GM18907 (cell line): ENCODE measurements around the gene ODC1.
"Not testable (repeated sequence)": the region's sequence is repeated elsewhere in the genome, so short reads cannot be mapped to it uniquely, and the experiment has no call there.

Source experiments
- ATAC-seq: cut with Tn5 transposase; IDR thresholded peaks from one replicate; pipeline ENCODE4 v1.9.1; 2021; ENCODE audit warnings: mild to moderate bottlenecking, moderate library complexity; ENCODE audit not compliant: unreplicated experiment

ODC1 gene

DNA sequence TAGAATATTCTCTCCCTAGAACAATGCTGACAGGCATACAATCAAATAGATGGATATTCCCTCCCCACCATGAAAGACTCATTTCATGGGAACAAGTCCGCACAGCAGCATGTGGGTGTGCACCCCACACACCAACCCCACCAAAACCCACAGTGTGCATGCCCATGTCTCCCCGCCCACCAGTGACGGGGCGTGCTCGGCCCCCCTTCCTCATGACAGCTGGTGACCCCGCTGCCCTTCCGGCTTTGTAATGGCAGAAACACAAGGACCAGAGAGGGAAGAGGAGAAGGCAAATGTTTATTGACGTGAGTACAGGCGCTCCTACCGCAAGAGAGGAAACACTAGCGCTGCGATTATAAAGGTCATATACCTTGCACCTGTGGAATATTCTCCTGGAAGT is 30.8 kb upstream of the ODC1 start:
- ATAC-seq, result no peak

DNA sequence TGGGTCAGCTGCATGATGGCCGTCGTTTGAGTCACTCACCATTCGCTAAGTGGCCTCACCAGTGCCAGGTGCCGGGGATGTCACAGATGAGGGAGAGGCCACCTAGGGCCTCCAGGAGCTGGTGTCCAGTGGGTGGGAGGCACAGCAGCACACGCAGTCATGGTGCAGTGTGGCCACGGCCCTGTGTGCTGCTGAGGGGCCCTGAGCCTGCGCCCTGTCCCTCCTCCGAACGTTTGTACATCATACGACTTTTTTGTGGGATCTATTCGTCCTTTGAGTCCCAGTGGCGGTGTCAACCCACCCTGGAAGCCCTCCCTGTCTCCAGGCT is 30.1 kb upstream of the ODC1 start:
- ATAC-seq, result no peak

DNA sequence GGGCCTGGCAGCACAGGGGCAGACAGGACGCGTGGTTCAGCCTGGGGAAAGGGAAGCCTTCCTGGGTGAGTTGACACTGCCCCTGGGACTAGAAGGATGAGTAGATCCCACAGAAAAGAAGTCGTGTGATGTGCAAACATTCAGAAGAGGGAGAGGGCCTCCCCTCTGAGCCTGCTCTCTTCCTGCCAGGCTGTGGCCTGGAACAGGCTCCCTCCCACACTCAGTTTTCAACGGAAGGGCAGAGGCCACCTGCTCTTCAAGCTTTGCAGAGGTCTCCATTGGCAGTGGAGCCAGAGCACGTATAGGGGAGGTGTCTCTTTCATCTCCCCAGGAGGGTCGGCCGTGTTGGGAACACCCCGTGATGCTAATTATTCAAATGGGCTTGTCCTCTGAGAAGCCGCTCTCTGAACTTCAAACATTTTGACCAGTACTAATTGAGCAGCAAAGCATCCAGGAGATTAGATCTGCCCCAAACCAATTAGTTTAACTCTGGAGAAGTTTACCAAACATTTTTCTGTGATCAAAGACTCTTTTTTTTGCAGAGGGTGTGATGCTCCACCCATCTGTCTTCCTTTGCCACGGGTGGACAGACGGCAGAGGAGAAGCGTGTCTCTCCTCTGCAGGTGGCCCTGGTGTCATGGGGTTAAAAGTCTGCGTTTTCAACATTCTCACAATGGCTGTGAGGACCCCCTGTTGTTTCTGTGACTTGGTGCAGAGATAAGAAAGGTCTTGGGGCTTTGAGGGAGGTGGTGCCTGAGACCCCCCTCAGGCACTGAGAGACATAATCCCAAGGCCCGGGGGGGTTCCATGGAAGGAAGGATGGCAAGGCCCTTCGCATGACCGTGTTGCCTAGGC is 29.5 kb upstream of the ODC1 start:
- ATAC-seq, result no peak

DNA sequence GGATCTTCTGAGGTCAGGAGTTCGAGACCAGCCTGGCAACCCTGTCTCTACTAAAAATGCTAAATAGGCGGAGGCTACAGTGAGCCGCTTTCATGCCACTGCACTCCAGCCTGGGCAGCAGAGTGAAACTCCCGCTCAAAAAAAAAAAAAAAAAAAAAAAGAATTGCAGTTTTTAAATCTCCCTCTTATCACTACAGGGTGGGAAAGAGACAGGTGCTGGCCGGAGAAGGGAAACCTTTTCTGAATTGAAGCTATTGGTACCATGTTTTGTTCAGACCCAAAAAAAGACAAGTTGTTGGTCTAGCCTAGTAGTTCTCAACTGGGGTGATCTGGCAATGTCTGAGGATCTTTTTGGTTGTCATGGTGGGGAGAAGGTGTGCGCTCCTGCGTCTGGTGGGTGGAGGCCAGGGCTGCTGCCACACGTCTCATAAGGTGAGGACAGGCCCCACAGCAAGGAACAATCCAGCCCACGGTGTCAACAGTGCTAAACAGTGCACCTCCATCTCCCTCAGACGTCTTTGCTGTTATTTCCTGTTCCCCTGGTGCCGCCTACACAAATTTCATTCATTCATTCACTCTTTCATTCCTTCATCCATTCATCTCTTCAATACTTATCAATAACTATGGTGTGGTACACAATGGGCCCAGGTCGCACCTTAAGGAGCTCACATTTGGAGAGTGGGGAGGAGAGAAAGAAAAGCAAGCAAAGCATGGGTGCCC is 28.8 kb upstream of the ODC1 start:
- no peak for ATAC-seq

DNA sequence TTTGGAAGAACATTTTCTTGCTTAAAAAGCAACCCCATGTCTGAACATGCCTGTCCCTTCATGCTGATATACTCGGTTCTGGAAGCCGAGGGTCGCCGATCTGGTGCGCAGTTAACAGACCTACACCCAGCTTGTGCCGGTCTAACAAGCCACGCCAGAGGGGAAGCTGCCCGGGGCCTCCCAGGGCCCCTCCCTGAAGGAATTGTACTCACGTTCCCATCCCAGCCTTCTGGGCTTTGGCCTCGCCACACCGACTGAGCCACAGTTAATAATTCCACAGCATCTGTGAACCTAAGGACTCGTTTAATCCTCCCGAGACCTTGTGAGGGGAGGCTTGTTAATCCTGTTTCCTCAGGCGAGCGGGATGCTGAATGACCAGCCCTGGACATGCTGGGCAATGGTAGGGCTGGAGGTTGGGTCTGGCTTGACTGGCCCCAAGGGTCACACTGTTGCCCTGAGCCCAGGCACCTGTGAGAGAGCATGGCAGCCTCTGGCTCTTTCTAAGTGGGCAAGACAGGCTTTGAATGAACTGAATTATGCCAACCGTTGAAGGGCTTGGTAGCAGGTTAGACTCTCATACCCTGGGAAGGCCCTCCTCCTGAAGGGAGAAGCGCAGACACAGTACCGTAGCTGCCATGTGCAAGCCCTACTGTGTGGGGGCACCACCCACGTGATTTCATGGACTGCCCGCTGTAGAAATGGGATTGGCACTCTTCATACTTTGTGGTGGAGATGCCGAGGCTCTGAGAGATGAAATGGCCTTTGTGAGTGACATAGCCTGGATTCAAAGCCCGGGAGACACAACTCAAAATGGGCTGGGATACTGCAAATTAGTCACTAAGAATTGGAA is 27.9 kb upstream of the ODC1 start:
- no peak for ATAC-seq

DNA sequence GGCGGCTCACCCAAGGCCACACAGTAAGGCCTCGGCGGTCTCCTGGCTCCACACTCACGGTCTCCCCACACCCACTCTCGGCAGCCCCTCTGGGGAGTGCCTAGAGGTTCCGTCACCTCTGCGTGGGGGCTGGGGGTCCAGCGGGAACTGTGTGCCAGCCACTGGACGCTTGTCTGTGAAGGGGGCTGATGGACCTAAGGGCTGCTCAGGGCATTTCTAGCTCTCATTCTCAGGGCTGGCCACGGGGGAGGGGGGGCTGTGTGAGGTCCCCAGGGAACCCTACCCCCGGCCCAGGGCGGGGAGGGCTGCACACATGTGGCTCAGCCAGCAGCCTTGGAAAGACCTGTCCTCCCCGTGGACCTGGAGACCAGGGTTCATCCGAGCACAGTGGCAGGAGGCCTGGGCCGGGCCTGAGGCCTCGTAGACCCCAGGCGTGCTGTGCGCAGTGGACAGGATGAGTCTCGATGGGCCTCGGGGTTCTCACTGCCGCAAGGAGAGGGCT is 27.1 kb upstream of the ODC1 start:
- no peak for ATAC-seq

DNA sequence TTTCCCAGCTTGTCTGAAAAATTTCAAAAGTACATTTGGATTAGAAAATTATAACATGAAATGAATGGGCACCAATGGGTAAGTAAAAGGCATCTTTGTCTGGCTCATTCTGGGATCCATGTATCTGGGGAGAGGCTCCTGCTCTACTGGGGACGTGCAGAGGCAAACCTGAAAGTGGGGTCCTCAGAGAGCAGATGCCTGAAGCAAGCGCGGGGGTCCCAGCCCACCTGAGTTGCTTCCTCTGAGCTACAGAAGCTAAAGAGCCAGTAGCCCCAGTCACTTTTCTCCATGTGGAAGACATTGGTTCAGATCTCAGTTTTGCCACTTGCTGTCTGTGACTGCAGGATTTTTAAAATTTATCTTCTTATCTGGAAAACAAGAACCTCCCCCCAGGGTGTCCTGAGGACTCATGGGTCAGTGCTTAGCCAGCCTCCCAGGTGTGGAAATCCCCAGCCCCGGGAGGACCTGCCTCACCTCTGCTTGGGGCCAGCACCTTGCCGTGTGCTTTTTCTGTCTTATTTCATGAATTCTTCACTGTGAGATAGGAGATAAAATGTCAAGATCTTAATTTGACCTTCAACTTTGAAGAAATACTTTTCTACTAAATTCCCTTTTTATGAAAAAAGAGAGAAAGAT is 25.1 kb upstream of the ODC1 start:
- ATAC-seq, result no peak

DNA sequence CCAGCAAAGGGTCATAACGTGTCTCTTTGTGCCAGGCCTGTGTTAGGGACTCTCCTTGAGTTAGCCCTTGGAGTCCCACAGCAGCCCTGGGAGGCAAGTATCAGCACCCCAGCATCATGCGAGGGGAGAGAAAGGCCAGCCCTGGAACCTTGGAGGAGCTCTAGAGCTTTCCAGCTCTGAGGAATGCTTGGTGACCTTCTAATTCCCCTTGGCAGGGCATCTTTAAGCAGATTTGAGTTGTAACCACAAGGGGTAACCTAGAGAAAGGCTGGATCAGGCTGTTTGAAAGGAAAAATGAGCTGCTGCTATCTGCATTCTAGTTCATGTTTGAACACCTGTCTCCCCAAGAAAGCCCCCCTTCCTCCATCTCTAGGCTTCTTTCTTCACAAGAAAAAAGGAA is 23.8 kb upstream of the ODC1 start:
- ATAC-seq, result no peak

DNA sequence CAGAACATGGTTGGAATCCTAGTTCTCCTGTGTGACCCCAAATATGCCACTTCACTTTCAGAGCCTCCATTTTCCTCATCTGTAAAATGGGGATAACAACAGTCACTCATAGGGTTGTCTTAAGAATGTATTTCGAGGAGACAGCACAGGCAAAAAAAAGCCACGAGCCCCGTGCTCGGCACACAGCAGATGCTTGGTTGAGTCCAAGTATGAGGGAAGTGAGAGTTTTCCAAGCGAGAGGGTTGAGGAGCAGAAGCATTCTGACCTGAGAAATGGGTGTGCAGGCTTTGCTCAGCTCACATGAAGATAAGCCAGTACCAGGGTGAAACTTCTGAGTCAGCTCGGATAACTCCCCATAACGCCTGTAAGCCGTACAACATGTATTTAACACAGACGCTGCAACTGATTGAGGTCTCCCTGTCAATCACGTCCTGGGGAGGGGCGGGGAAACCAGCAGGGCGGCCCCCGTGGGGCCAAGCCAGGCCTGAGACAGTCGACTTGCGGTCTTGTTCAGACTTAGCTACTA is 23.0 kb upstream of the ODC1 start:
- ATAC-seq, result no peak

DNA sequence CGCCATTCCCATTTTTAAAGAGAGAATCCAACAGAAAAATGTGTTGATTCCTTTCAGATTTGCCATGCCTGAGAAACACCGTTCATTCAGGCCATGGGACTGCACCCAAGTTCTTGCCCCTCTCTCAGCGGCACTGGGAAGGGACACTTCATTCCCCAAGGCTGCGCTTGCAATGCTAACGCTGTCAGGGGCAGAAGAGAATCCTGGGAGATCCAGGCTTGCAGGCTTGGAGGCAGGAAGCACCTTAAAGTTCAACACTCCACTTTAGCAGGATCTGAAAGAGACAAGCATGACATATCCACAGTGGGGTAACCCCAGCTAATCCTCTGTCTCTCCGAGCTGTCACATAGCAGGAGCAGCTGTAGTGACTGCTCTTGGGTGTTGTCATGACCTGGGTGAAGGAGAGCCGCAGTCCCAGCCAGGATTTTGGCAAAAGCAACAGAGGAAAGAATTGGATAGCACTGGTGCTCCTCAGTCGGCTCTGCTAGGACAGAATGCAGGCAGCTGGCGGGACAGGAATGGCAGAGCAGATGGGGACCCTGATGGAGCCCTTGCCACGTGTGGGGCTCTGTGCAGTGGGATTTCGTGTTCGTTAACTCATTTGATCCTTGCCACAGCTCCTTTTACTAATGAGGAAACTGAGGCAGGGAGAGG is 22.0 kb upstream of the ODC1 start:
- no peak for ATAC-seq

DNA sequence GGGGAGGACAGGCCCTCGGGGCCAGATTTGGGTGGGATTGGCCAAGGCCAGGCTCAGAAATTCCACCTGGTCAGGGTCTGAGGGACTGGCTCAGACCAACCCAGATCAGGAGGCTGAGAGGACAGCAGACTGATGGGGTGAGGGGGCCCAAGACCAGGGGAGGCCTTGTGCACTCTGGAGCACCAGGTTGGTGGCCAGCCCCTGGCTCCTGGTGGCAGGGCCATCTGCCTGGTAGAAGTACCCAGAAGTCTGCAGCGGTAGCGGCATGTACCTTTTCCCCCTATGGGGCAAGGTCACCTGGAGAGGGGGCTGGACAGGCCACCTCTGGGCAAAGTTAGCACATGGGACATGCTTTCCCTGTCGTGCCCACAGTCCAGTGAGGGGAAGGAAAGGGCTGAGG is 21.2 kb upstream of the ODC1 start:
- ATAC-seq, result no peak

DNA sequence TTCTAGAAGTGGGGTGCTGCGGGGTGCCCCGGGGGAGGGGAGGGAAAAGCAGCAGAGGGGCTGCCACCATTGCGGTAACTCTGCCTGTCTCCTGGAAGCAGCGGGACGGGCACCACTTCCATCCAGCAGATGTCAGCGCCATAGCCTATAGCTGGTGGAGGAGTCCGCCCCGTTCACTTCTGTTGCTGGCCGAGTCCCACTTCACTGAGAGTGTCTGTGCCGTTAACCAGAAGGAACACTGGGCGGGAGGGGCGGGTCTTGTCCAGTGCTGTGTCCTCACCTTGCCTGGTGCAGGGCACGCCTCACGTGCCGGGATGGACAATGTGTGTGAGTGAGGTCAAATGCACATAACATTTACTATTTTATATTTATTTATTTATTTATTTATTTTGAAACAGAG is 19.3 kb upstream of the ODC1 start:
- no peak for ATAC-seq

DNA sequence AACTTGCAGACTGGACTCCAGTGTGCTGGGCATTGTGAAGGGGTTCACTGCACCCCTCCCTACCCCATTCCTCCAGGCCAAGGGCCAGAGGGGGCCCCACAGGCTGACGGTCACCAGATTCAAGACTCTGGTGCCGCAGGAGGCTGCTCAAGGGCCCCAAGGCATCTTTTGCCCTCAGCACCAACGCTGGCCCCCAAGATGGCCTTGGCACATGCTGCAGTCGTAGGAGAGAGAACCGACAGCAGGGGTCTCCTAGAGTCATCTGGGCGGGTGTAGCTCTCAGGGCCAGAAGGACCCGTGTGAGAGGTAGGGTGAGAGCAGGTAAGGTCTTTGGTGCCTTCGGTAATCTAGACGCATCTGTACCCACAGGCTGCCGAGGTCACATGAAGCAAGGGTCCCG is 18.7 kb upstream of the ODC1 start:
- ATAC-seq, result no peak

DNA sequence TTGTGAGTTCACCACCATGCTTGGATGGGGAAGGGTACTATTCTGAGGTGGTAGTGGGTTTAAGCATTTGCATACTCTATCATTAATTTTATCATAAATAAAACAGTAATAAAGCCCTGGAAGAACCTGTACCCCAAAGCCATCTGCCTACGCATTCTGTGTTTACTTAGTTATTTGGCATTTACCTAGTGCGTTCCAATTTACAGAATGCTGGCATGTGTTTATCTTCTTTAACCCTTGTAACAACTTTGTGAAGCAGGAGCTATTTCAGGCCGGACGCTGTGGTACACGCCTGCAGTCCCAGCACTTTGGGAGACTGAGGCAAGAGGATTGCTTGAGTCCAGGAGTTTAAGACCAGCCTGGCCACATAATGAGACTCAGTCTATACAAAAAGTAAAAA is 17.8 kb upstream of the ODC1 start:
- ATAC-seq, result no peak

DNA sequence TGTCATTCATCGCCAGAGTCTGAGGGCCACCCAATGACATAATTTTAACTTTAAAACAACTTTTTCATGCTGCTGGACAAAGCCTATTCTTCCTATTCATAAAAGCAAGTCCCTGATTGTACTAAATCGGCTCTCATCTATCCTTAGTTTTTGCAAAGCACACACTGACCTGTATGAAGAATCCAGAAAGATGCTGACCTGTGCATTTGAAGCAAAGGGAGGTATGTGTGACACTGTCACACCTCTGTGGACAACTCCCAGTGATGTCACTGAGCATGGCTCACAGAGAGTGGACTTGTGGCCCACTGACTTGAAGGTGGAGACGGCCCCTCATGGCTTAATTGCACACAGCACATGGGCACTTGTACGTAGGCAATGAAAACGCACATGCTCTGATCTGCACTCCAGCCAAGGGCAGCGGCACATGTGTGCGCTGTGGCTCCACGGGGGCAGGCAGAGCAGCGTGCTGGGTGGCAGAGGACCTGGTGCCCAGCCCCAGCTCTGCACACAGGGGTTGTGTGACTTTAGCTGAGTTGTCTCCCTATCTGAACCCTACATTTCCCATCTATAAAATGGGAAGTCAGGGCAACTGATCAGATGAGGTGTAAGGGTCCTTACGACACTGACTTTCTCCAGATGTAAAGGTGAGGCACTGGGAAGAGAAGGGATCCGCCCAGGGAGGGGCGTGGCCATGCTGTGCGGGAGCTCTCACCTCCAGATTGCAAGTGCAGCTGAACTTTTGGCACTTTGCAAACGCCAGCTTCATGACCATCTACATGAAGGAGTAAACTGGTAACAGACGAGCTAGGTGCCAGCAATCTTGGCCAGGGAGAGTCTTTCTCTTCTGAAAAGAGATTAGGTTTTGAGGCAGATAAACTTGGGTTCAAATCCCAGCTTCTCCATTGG is 14.3 kb upstream of the ODC1 start:
- ATAC-seq, result no peak

DNA sequence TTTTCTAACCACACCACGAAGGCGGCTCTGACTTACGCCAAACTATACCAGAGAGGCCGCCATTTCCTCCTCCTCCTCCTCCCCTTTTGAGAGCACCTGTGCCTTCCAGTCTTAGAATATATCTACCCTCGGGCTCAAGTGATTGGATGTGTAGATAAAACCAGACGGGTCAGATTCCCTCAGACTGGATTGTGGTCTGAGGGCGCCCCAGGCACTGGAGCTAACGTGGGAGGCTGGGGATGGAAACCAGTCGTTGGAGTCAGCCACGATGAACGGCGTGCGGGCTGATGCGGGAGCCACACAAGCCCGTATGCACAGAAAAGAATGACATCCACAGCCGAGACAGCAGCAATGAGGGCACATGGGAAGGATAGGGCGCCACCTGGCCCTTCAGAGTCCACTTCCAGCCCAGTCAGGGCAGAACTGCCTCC is 12.3 kb upstream of the ODC1 start:
- no peak for ATAC-seq

DNA sequence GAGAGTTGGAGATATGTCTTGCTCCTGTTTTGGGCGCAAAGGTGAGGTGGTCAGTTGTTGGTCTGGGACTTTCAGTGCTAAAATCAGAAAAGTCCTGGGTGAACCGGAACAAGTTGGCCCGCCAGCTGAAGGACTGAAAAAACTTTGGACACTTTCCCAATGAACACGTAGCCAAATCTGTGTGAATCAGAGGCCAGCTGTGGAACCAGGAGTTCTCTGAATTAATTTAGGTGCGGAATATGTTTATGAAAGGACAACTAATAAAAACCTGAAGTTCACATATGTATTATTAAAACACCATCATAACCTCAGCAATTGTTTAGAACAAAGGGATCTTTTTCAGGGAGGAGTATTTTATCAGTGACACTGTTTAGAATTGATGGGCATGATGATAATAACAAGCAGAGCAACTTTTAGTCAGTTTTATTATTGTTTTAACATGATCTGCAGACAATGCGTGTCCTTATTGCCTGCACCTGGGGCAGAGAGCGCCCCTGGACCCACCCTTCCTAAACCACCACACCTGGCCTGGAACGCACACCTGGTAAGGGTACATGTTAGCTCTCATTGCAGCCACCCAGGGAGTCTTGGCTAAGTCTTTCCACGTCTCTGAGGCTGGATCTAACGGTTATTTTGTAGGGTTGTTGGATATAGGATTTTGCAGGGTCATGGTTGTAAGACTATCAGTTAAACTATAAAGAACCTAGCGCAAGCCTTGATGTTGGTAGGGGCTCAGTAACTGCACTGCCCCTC is 9.9 kb upstream of the ODC1 start:
- no peak for ATAC-seq

DNA sequence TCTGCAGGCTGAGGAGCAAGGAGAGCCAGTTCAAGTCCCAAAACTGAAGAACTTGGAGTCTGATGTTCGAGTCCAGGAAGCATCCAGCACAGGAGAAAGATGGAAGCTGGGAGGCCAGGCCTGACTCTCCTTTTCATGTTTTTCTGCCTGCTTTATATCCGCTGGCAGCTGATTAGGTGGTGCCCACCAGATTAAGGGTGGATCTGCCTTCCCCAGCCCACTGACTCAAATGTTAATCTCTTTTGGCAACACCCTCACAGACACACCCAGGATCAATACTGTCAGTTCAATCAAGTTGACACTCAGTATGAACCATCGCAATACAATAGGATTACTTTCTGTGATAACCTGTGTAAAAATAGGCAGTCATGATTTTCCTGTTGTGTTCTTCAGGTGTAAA is 9.1 kb upstream of the ODC1 start:
- ATAC-seq, result not testable (repeated sequence)

DNA sequence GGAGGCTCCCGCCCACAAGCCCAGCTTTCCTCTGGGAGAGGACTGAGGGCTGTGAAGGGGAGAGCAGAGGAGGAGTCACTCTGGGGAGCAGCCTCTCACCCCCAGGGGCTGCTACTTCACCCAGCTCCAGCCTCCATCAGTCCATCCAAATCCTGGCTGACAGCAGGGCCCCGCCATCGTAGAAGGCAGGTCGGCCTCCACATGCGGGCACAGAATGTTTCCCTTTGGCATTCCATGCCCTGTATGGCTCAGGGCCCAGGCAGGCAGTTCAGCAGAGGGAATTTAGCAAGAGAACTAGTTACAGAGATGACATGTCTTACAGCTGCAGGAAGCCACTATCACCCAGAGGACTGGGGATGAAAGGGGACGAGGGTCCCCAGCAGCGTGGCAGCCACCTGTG is 6.4 kb upstream of the ODC1 start:
- no peak for ATAC-seq
